Measurements from ENCODE around the gene TRHDE. TPM values are rescaled to one million over a fixed set of nuclear protein-coding genes. Genes with fewer than 3 reads are reported as not detected.

TRHDE gene
- total RNA-seq, 2 experiments from 2014 or later = not detected

DNA sequence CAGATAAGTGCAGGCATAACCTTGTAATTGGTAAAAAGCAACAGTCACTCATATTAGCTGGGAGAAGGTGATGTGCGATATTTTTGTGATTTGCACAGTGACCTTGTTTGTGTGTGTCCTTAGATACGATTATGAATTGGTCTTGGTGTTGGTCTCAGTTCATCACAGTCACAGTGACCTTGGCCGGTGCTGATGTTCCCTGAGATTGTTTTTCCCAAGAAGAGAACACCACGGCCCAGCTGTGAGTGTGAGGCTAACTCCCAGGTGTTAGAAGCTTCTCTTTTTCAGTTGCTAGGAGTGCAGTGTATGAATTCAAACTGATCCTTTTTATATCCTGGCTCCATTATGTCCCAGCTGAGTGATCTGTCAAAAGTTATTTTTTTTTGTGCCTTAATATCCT, 46.2 kb downstream of the TRHDE start:
- Mint-ChIP-seq H3K4me3 (no peak overlapping the region), H3K27ac (no peak overlapping the region), H3K36me3 (no peaks in the 10 kb centered on the region), H3K27me3 (no peaks in the 10 kb centered on the region), H3K4me1 (no peaks in the 10 kb centered on the region), H3K9me3 (no peaks in the 10 kb centered on the region)
- no peak for DNase-seq

- Mint-ChIP-seq H3K4me3 (no peak overlapping the region), H3K4me1 (no peaks in the 10 kb centered on the region), H3K27ac (no peak overlapping the region), H3K36me3 (no peaks in the 10 kb centered on the region), H3K9me3 (no peaks in the 10 kb centered on the region), H3K27me3 (no peaks in the 10 kb centered on the region)
- no peak for DNase-seq
These were observed 51.7 kb downstream of the TRHDE start for GRCh38 chr12:72323881-72324280.

GRCh38 chr12:72330301-72330700, 58.1 kb downstream of the TRHDE start:
- Mint-ChIP-seq H3K27ac (no peak overlapping the region), H3K4me1 (no peaks in the 10 kb centered on the region), H3K4me3 (no peak overlapping the region), H3K36me3 (no peaks in the 10 kb centered on the region), H3K9me3 (no peaks in the 10 kb centered on the region), H3K27me3 (no peaks in the 10 kb centered on the region)
- DNase-seq = no peak

DNA sequence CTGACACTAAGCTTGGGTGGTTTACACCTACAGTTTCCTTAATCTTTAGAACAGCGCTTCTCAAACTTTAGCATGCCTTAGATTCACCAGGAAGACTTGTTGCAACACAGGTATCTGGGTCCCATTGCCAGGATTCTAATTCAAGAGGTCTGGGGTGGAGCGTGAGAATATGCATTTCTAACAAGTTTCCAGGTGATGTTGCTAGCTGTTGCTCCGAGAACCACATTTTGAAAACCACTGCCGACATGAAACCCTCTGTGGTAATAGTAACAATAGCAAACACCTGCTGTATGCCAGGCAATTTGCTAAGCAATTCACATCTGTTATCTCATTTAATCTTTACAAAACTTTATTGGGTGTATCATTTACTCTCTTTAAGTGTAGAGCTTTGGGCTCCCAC, 58.6 kb downstream of the TRHDE start:
- Mint-ChIP-seq H3K9me3 (no peaks in the 10 kb centered on the region), H3K27ac (no peak overlapping the region), H3K4me3 (no peak overlapping the region), H3K36me3 (no peaks in the 10 kb centered on the region), H3K4me1 (no peaks in the 10 kb centered on the region), H3K27me3 (no peaks in the 10 kb centered on the region)
- DNase-seq = no peak

DNA sequence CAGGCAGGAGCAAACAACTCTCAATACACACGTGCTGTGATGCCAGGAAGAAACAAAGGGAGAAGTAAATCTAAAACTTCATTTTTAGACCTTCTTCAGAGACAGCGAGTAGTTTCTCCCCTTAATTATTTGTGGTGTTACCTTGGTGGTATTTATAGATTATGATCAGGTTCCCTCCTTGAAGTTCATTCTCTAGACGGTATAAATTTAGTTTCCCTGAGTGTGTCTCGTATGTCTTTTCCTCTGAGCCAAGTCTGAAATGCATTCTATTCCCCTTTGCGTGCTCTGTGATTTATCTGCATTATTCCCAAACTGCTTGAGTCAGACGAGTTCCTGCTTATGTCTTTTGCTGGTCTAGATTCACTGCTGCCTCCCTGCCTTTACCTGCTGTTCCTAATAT, 65.2 kb downstream of the TRHDE start:
- no peaks in the 10 kb centered on the region for H3K9me3 Mint-ChIP-seq
- no peak for DNase-seq
- no peaks in the 10 kb centered on the region for H3K4me1 Mint-ChIP-seq
- no peak overlapping the region for H3K27ac Mint-ChIP-seq
- H3K27me3 Mint-ChIP-seq = no peaks in the 10 kb centered on the region
- no peaks in the 10 kb centered on the region for H3K36me3 Mint-ChIP-seq
- H3K4me3 Mint-ChIP-seq = no peak overlapping the region

DNA sequence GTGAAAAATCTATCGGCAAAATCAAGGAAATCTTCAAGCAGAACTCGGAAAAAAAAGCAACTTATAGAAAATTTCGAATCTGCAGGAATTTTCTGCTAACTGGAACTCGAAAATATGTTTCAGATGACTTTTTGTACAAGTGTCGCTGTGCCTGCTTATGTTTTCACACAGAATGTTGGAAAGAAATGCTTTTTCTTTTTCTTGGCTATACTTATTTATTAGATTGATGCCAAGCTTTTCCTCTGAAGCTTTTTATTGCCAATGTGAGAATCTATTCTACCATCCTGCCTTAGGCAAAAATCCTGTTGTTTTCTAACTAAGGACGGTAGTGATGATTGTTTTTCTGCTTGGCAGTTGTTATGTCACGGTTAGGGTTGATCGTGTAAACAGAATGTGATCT, 65.8 kb downstream of the TRHDE start:
- H3K4me3 Mint-ChIP-seq = no peak overlapping the region
- H3K27ac Mint-ChIP-seq = no peak overlapping the region
- H3K27me3 Mint-ChIP-seq = no peaks in the 10 kb centered on the region
- no peaks in the 10 kb centered on the region for H3K9me3 Mint-ChIP-seq
- H3K4me1 Mint-ChIP-seq = no peaks in the 10 kb centered on the region
- no peaks in the 10 kb centered on the region for H3K36me3 Mint-ChIP-seq
- no peak for DNase-seq

DNA sequence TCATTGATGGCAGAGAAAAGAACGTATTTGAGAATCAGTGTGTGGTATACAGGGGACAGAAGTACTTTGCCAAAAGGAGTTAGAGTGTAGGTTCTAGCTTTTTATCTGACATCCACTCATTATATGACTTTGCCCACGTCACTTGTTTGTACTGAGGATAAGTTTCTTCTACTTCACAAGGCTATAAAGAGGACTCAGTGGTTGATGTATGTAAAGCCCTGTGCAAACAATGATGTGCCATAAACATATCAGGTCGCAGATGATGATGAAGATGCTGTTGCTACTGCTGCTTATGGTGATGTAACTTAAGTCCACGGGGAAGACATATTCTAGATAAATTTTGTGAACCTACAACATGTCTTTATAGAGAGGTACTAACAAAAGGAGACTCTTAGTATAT, 66.3 kb downstream of the TRHDE start:
- H3K27me3 Mint-ChIP-seq = no peaks in the 10 kb centered on the region

DNA sequence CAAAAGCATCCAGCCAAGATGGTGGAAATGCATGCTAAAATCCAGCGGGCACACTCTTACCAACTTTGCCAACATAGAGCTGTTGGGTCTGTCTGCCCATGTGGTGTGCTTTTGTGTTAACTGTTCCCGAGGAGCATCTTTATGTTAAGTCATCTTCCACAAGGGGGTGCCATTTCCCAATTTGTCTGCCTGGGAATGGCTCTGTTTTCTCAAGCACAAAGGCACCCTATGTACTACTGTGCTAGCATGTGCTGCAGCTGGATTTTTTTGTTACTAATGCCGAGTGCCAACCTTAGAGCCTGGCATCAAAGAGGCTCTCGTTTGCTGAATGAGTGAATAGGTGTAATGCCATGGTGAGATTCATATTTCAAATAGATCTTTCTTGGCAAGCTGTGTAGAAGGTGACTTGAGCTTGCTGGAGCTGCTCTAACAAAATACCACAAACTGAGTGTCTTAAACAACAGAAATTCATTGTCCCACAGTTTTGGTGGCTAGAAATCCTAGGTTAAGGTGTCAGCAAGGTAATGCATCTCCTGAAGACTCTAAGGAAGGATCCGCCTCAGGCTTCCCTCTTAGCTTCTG, 74.3 kb downstream of the TRHDE start:
- Mint-ChIP-seq H3K27ac (no peak overlapping the region), H3K4me1 (no peaks in the 10 kb centered on the region), H3K36me3 (no peaks in the 10 kb centered on the region), H3K27me3 (no peaks in the 10 kb centered on the region), H3K4me3 (no peak overlapping the region), H3K9me3 (no peaks in the 10 kb centered on the region)
- DNase-seq = peak; percentile 8

More for the DNA sequence above, 66.3 kb downstream of the TRHDE start:
- no peak for DNase-seq
- Mint-ChIP-seq H3K4me1 (no peaks in the 10 kb centered on the region), H3K36me3 (no peaks in the 10 kb centered on the region), H3K9me3 (no peaks in the 10 kb centered on the region), H3K4me3 (no peak overlapping the region), H3K27ac (no peak overlapping the region)

DNA sequence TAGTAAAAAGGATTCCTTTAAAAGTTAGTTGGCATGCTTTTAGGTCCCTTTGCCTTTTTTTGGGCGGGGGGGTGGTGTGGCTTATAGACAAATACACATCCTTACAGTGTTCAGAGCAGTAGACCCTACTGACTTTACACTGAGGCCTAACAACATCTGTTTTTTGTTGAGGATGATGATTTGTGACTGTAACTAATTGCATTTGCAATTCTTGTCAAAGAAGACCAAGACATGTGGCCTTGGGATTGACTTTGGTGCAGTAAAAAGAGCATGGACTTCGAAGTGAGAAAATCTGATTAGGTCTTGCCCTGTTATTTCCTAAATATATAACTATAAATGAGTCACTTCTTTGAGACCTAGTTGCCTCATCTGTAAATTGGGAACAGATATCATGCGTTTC, 77.3 kb downstream of the TRHDE start:
- Mint-ChIP-seq H3K27me3 (no peaks in the 10 kb centered on the region), H3K36me3 (no peaks in the 10 kb centered on the region), H3K4me3 (no peak overlapping the region), H3K9me3 (peaks cover 1% of the 10 kb centered on the region), H3K4me1 (no peaks in the 10 kb centered on the region), H3K27ac (no peak overlapping the region)
- DNase-seq = no peak

DNA sequence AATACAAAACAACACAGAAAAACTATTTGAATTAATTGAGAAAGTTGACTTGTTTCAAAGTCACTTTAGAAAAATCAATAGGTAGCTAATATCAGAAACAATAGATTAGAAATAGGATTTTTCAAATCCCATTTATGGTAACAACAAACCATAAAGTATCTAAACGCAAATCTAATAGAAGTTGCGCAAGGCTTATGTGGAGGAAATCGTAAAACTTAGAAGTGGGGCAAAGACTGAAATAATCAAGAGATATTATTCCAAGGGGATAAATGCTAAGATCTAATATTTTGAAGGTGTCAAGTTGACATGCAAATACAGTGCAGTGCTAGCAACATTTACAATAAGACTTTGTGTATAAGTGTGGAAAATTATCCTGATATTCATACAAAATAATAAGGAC, 87.2 kb downstream of the TRHDE start:
- Mint-ChIP-seq H3K9me3 (no peaks in the 10 kb centered on the region), H3K27ac (no peak overlapping the region), H3K36me3 (no peaks in the 10 kb centered on the region), H3K27me3 (no peaks in the 10 kb centered on the region), H3K4me3 (no peak overlapping the region), H3K4me1 (no peaks in the 10 kb centered on the region)
- no peak for DNase-seq

GRCh38 chr12:72365151-72365550, 93.0 kb downstream of the TRHDE start:
- no peaks in the 10 kb centered on the region for H3K27me3 Mint-ChIP-seq
- no peak for DNase-seq
- no peak overlapping the region for H3K27ac Mint-ChIP-seq
- H3K4me1 Mint-ChIP-seq = no peaks in the 10 kb centered on the region
- H3K9me3 Mint-ChIP-seq = no peaks in the 10 kb centered on the region
- no peak overlapping the region for H3K4me3 Mint-ChIP-seq
- H3K36me3 Mint-ChIP-seq = no peaks in the 10 kb centered on the region

- H3K4me1 Mint-ChIP-seq = no peaks in the 10 kb centered on the region
- H3K9me3 Mint-ChIP-seq = no peaks in the 10 kb centered on the region
- no peaks in the 10 kb centered on the region for H3K27me3 Mint-ChIP-seq
- DNase-seq = no peak
- no peak overlapping the region for H3K27ac Mint-ChIP-seq
- no peaks in the 10 kb centered on the region for H3K36me3 Mint-ChIP-seq
- H3K4me3 Mint-ChIP-seq = no peak overlapping the region
These were observed 94.1 kb downstream of the TRHDE start for GRCh38 chr12:72366255-72366654.

DNA sequence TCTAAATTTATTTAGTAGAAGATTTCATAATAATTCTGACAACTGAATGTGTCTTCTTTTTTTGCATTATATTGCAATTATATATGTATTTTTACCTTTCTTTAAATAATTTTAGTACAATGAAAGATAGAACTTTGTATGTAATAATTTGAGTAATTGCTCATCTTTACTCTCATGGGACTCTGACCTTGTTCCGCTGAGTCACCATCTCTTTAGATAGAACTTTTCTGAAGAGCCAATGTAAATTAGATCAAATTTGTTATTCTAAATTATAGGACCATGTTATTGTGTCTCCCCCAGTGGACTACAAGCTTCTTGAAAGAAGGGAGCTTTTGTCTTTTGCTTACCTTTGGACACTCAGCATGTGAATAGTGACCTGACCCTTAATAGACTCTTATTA, 96.1 kb downstream of the TRHDE start:
- no peak overlapping the region for H3K27ac Mint-ChIP-seq
- no peaks in the 10 kb centered on the region for H3K4me1 Mint-ChIP-seq
- no peaks in the 10 kb centered on the region for H3K36me3 Mint-ChIP-seq
- no peak for DNase-seq
- H3K4me3 Mint-ChIP-seq = no peak overlapping the region
- no peaks in the 10 kb centered on the region for H3K27me3 Mint-ChIP-seq
- H3K9me3 Mint-ChIP-seq = no peaks in the 10 kb centered on the region

- H3K4me3 Mint-ChIP-seq = no peak overlapping the region
- no peak overlapping the region for H3K27ac Mint-ChIP-seq
- DNase-seq = no peak
- no peaks in the 10 kb centered on the region for H3K36me3 Mint-ChIP-seq
- no peaks in the 10 kb centered on the region for H3K9me3 Mint-ChIP-seq
- no peaks in the 10 kb centered on the region for H3K27me3 Mint-ChIP-seq
- no peaks in the 10 kb centered on the region for H3K4me1 Mint-ChIP-seq
These were observed 96.7 kb downstream of the TRHDE start for GRCh38 chr12:72368719-72369422.

- Mint-ChIP-seq H3K27ac (no peak overlapping the region), H3K9me3 (no peaks in the 10 kb centered on the region), H3K4me1 (no peaks in the 10 kb centered on the region), H3K27me3 (no peaks in the 10 kb centered on the region), H3K36me3 (no peaks in the 10 kb centered on the region), H3K4me3 (no peak overlapping the region)
- no peak for DNase-seq
These were observed 97.3 kb downstream of the TRHDE start for GRCh38 chr12:72369423-72369959.

GRCh38 chr12:72380441-72380840, 108.3 kb downstream of the TRHDE start:
- Mint-ChIP-seq H3K4me3 (no peak overlapping the region), H3K27me3 (no peaks in the 10 kb centered on the region), H3K36me3 (no peaks in the 10 kb centered on the region)

More at GRCh38 chr12:72380441-72380840, 108.3 kb downstream of the TRHDE start:
- no peak for DNase-seq
- Mint-ChIP-seq H3K27ac (no peak overlapping the region), H3K9me3 (peaks cover 4% of the 10 kb centered on the region), H3K4me1 (no peaks in the 10 kb centered on the region)

All from activated naive CD8-positive, alpha-beta T cell treated with anti-CD3 and anti-CD28 coated beads for 36 hours (primary cell).